B cell (primary cell): ENCODE data around the gene ALOX5AP. TPM values are rescaled to one million over a fixed set of nuclear protein-coding genes. Genes with fewer than 3 reads are reported as not detected.

Experiments
- ATAC-seq: fragments of 200-7000 bp; cut with Tn5 transposase; one replicate; pipeline ENCODE4 v1.10.0; 2021; ENCODE audit warnings: low read depth, mild to moderate bottlenecking, moderate number of reproducible peaks, moderate library complexity
- CTCF ChIA-PET: fragments of 350-600 bp; sonication (Branson Sonifier 250); formaldehyde crosslinking; loops from one replicate; lab custom pipeline; 2021; ENCODE audit warnings: antibody characterized with exemption, inconsistent platforms; lab: Charles Lee
- POLR2A ChIA-PET: fragments of 350-600 bp; sonication (Branson Sonifier 250); formaldehyde crosslinking; loops from one replicate; lab custom pipeline; 2021; ENCODE audit warnings: antibody characterized with exemption; lab: Charles Lee
- DNase-seq: peaks from one replicate; pipeline ENCODE4 v3.0.0; 2013
- H2AFZ ChIP-seq: 2 replicates; pipeline ENCODE4 v1.6.1; 2012; ENCODE audit warnings: mild to moderate bottlenecking, low read depth, low read length; ENCODE audit not compliant: insufficient read depth, poor library complexity, severe bottlenecking
- H3K27ac ChIP-seq, 2 donors: 1 replicate in 1 of 2; 2 replicates in 1 of 2; pipeline ENCODE4 v1.5.1; 2012 to 2013; ENCODE audit warnings: low read length in 2 of 2, mild to moderate bottlenecking in 2 of 2, moderate library complexity in 1 of 2
- H3K27me3 ChIP-seq, 4 experiments: fragments of 200-600 bp in 1 of 4; sonication (generic) in 1 of 4; replicated peaks in 1 of 4; 1 replicate in 2 of 4; 2 replicates in 2 of 4; pipeline versions ENCODE4 v1.6.1 to v1.7.0; 2013 to 2016; ENCODE audit warnings: low read length in 3 of 4, mild to moderate bottlenecking in 2 of 4, mixed read lengths in 1 of 4, moderate library complexity in 1 of 4; ENCODE audit not compliant: insufficient read depth in 4 of 4, control insufficient read depth in 3 of 4; ENCODE audit errors: control extremely low read depth in 1 of 4
- H3K36me3 ChIP-seq, 2 experiments: replicated peaks in 1 of 2; 1 replicate in 1 of 2; 2 replicates in 1 of 2; pipeline versions ENCODE4 v1.6.1 to v1.7.1; 2013; ENCODE audit warnings: low read length in 1 of 2; ENCODE audit not compliant: insufficient read depth in 2 of 2, control insufficient read depth in 1 of 2; ENCODE audit errors: control extremely low read depth in 1 of 2, extremely low read depth in 1 of 2
- H3K4me1 ChIP-seq, 2 donors: fragments of 200-600 bp in 1 of 2; sonication (generic) in 1 of 2; 1 replicate in 1 of 2; 2 replicates in 1 of 2; pipeline versions ENCODE4 v1.5.1 to v1.6.1; 2013 to 2017; ENCODE audit warnings: low read length in 2 of 2; ENCODE audit not compliant: control insufficient read depth in 2 of 2, insufficient read depth in 2 of 2
- H3K4me2 ChIP-seq: replicated peaks from 2 replicates; pipeline ENCODE3; 2012; ENCODE audit warnings: mild to moderate bottlenecking, low read depth, low read length; ENCODE audit not compliant: poor library complexity, severe bottlenecking
- H3K4me3 ChIP-seq, 5 experiments: fragments of 200-600 bp in 1 of 5; sonication (generic) in 1 of 5; 1 replicate in 3 of 5; 2 replicates in 2 of 5; pipeline versions ENCODE4 v1.5.1 to v1.7.0; 2011 to 2016; ENCODE audit warnings: low read length in 4 of 5, mild to moderate bottlenecking in 4 of 5, low read depth in 2 of 5, control low read depth in 1 of 5, moderate library complexity in 1 of 5; ENCODE audit not compliant: insufficient read depth in 1 of 5; ENCODE audit errors: control extremely low read depth in 1 of 5, extremely low read depth in 1 of 5
- H3K79me2 ChIP-seq: fragments of 200-600 bp; sonication (generic); one replicate; pipeline ENCODE4 v1.6.0; 2016; ENCODE audit warnings: low read length; ENCODE audit not compliant: control insufficient read depth, insufficient read depth
- H3K9ac ChIP-seq: fragments of 200-600 bp; sonication (generic); 2 replicates; pipeline ENCODE4 v1.6.1; 2017; ENCODE audit warnings: mild to moderate bottlenecking, low read length, moderate library complexity
- H3K9me3 ChIP-seq, 3 donors: one replicate each; pipeline versions ENCODE4 v1.6.1 to v1.7.1; 2013; ENCODE audit warnings: low read length in 2 of 3; ENCODE audit not compliant: control insufficient read depth in 2 of 3, insufficient read depth in 1 of 3; ENCODE audit errors: control extremely low read depth in 1 of 3
- H4K20me1 ChIP-seq: 2 replicates; pipeline ENCODE4 v1.6.0; 2012; ENCODE audit warnings: mild to moderate bottlenecking, low read length; ENCODE audit not compliant: insufficient read depth, control insufficient read depth, poor library complexity, severe bottlenecking
- H3K27ac Mint-ChIP-seq: one replicate; pipeline ENCODE4 v1.8.0; 2021; ENCODE audit warnings: mixed read lengths
- H3K27me3 Mint-ChIP-seq: one replicate; pipeline ENCODE4 v1.8.0; 2021; ENCODE audit warnings: mixed read lengths
- H3K4me1 Mint-ChIP-seq: one replicate; pipeline ENCODE4 v1.8.0; 2021; ENCODE audit warnings: mixed read lengths
- H3K4me3 Mint-ChIP-seq: one replicate; pipeline ENCODE4 v1.8.0; 2021; ENCODE audit warnings: mixed read lengths
- H3K9me3 Mint-ChIP-seq: one replicate; pipeline ENCODE4 v1.8.0; 2022; ENCODE audit warnings: mixed read lengths; ENCODE audit not compliant: insufficient read depth
- CTCF ChIP-seq: fragments of 200-600 bp; IDR thresholded peaks from one replicate; pipeline ENCODE4 v1.8.0; 2022; ENCODE audit warnings: antibody characterized with exemption, mild to moderate bottlenecking
- EZH2 ChIP-seq: IDR thresholded peaks from 2 replicates; pipeline ENCODE4 v1.6.1; 2012; ENCODE audit warnings: borderline replicate concordance, low read depth, mild to moderate bottlenecking, moderate library complexity, low read length; ENCODE audit not compliant: insufficient read depth, poor library complexity, severe bottlenecking
- whole genome bisulfite sequencing: methylation state at CpG from one replicate; pipeline ENCODE4 v1.1.5; 2013; ENCODE audit warnings: missing lambda C conversion rate; ENCODE audit not compliant: insufficient coverage; 5-methylcytosine and 5-hydroxymethylcytosine counted together
- intact Hi-C: fragments of 100-400 bp; cut with micrococcal nuclease; formaldehyde crosslinking; loops from one replicate; pipeline ENCODE4 v1.10.0; 2022
- polyA plus RNA-seq: library from polyadenylated mRNA; depleted of rRNA; stranded (reverse); fragments of >200 nt; gene quantifications from 2 replicates; pipeline ENCODE4 v1.2.3, GENCODE V29; 2012
- total RNA-seq, 2 donors: library from RNA; stranded (reverse); fragments of 120-200 nt in 1 of 2; gene quantifications; 1 replicate in 1 of 2; 2 replicates in 1 of 2; pipeline versions ENCODE4 v1.2.3 to v1.2.4, GENCODE V29; 2013 to 2022

ALOX5AP gene
- total and polyA plus RNA-seq, 2 donors (not counting 1 experiment from before 2014, with no cell fraction given) = 81.4 to 87.5 TPM

- Histone ChIP-seq H2AFZ (no peak overlapping the region), H3K4me2 (no peak overlapping the region), H3K9ac (no peak overlapping the region), H3K9me3 (peaks cover 0 to 3% (median 0%) of the 10 kb centered on the region in 3 donors), H3K27me3 (no peaks in the 10 kb centered on the region), H3K79me2 (no peaks in the 10 kb centered on the region), H3K36me3 (no peaks in the 10 kb centered on the region), H3K4me1 (peaks cover 5 to 6% of the 10 kb centered on the region in 2 donors), H3K27ac (no peak overlapping the region), H4K20me1 (no peaks in the 10 kb centered on the region), H3K4me3 (no peak overlapping the region)
- no peak for TF ChIP-seq EZH2
- no peak for TF ChIP-seq CTCF
- H3K4me3 Mint-ChIP-seq = no peak overlapping the region
- H3K9me3 Mint-ChIP-seq = peaks cover 2% of the 10 kb centered on the region
- no peak overlapping the region for H3K27ac Mint-ChIP-seq
- POLR2A ChIA-PET = interaction anchor here (0.6 kb wide), 1 partner anchor 67 kb away, joined by 4 read pairs; no protein-coding TSS in a partner anchor
- 93% methylated on average over 2 of the region's 3 CpGs for WGBS
- DNase-seq (no peak), ATAC-seq (no peak)
- intact Hi-C loops = no loop called here
- CTCF ChIA-PET = interaction anchor here (0.6 kb wide), 1 partner anchor 289 kb away, joined by 5 read pairs; no protein-coding TSS in a partner anchor
- peaks cover 8% of the 10 kb centered on the region for H3K4me1 Mint-ChIP-seq
- no peaks in the 10 kb centered on the region for H3K27me3 Mint-ChIP-seq
Measured at GRCh38 chr13:30779608-30780007, 44.3 kb downstream of the ALOX5AP start.

GRCh38 chr13:30780338-30780981 lies 45.1 kb downstream of the ALOX5AP start:
- no peak overlapping the region for H3K4me3 Mint-ChIP-seq
- H3K4me1 ChIP-seq = peaks cover 5 to 6% of the 10 kb centered on the region in 2 donors
- WGBS = 100% methylated on average over 2 of the region's 2 CpGs
- intact Hi-C loops = no loop called here
- no peak overlapping the region for H3K4me3 ChIP-seq
- H3K27ac Mint-ChIP-seq = no peak overlapping the region
- H3K27ac ChIP-seq = no peak overlapping the region
- no peak overlapping the region for H2AFZ ChIP-seq
- no peak overlapping the region for H3K4me2 ChIP-seq
- ChIA-PET CTCF (interaction anchor here (0.6 to 1.0 kb wide), 3 partner anchors 41 to 290 kb away, joined by 3 to 5 read pairs (median 3); no protein-coding TSS in a partner anchor), POLR2A (interaction anchor here (0.6 kb wide), 1 partner anchor 68 kb away, joined by 4 read pairs; no protein-coding TSS in a partner anchor)
- H3K79me2 ChIP-seq = no peaks in the 10 kb centered on the region
- no peaks in the 10 kb centered on the region for H3K27me3 ChIP-seq
- peaks cover 8% of the 10 kb centered on the region for H3K4me1 Mint-ChIP-seq
- ATAC-seq = no peak
- no peak for TF ChIP-seq EZH2
- TF ChIP-seq CTCF = no peak
- H3K36me3 ChIP-seq = no peaks in the 10 kb centered on the region
- no peak for DNase-seq
- H3K27me3 Mint-ChIP-seq = no peaks in the 10 kb centered on the region
- H4K20me1 ChIP-seq = no peaks in the 10 kb centered on the region
- peaks cover 0 to 3% (median 0%) of the 10 kb centered on the region in 3 donors for H3K9me3 ChIP-seq
- no peak overlapping the region for H3K9ac ChIP-seq
- peaks cover 2% of the 10 kb centered on the region for H3K9me3 Mint-ChIP-seq
